Activated CD4-positive, alpha-beta memory T cell treated with anti-CD3 and anti-CD28 coated beads for 36 hours (primary cell): Measurements from ENCODE around the gene CACNB1. TPM values are rescaled to one million over a fixed set of nuclear protein-coding genes. Genes with fewer than 3 reads are reported as not detected.

Source experiments
- CTCF ChIA-PET: fragments of 350-600 bp; sonication (Branson Sonifier 250); formaldehyde crosslinking; loops from one replicate; lab custom pipeline; 2021; ENCODE audit warnings: antibody characterized with exemption, inconsistent platforms; lab: Charles Lee
- POLR2A ChIA-PET: fragments of 350-600 bp; sonication (Branson Sonifier 250); formaldehyde crosslinking; loops from one replicate; lab custom pipeline; 2021; ENCODE audit warnings: antibody characterized with exemption; lab: Charles Lee
- DNase-seq: peaks from one replicate; pipeline ENCODE4 v3.0.0-alpha.2; 2020
- H3K27ac Mint-ChIP-seq: one replicate; pipeline ENCODE4 v1.8.0; 2021; ENCODE audit warnings: mixed read lengths
- H3K27me3 Mint-ChIP-seq: one replicate; pipeline ENCODE4 v1.8.0; 2021; ENCODE audit warnings: mixed read lengths
- H3K36me3 Mint-ChIP-seq: one replicate; pipeline ENCODE4 v1.8.0; 2021; ENCODE audit warnings: mixed read lengths
- H3K4me1 Mint-ChIP-seq: one replicate; pipeline ENCODE4 v1.8.0; 2021; ENCODE audit warnings: low read depth, mixed read lengths
- H3K4me3 Mint-ChIP-seq: one replicate; pipeline ENCODE4 v1.8.0; 2021; ENCODE audit warnings: mild to moderate bottlenecking, mixed read lengths
- H3K9me3 Mint-ChIP-seq: one replicate; pipeline ENCODE4 v1.8.0; 2021; ENCODE audit warnings: mixed read lengths
- intact Hi-C: fragments of 100-400 bp; cut with micrococcal nuclease; formaldehyde crosslinking; loops from one replicate; pipeline ENCODE4 v1.15.1; 2023
- total RNA-seq, 2 experiments: library from RNA; stranded (reverse); gene quantifications; one replicate each; pipeline ENCODE4 v1.2.3, GENCODE V29; 2021

CACNB1 gene
- total RNA-seq, 2 experiments from 2014 or later, result 13.6 to 14.1 TPM

GRCh38 chr17:39199820-39200069 lies 2.3 kb upstream of the CACNB1 start:
- peaks cover 42% of the 10 kb centered on the region for H3K36me3 Mint-ChIP-seq
- CTCF ChIA-PET, result interaction anchor here (0.6 to 14.9 kb wide), 8 partner anchors 25 to 328 kb away, joined by 3 to 580 read pairs (median 6); no protein-coding TSS in a partner anchor

DNA sequence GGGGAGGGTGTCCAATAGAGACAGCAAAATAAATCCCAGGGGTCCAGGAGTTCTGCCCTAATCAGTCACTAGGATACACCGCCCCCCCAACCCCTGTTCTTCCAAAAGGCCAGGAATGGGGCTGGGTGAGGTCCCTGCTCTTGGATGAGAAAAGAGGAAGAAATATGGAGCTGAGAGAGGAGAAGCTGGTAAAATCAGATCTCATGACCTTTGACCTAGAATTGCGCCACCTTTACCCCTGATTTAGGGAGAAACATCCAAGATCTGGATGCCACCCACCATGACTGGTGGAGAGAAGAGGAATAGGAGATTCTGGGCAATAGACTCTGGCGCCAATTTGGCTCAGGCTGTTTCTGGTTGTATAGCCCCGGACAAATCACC lies 707 bp upstream of the CACNB1 start:
- H3K9me3 Mint-ChIP-seq, result no peaks in the 10 kb centered on the region
- peaks cover 59% of the 10 kb centered on the region for H3K4me1 Mint-ChIP-seq
- no peak for DNase-seq
- peak overlapping the region; percentile 75 for H3K4me3 Mint-ChIP-seq
- no peaks in the 10 kb centered on the region for H3K27me3 Mint-ChIP-seq
- H3K36me3 Mint-ChIP-seq, result peaks cover 28% of the 10 kb centered on the region
- intact Hi-C loops, result loop anchor here (5.0 kb wide), 1 partner anchor 46 kb away; the partner anchor contains the start of gene PLXDC1
- ChIA-PET CTCF (interaction anchor here (0.8 to 1.8 kb wide), 4 partner anchors 23 to 46 kb away, joined by 3 to 8 read pairs (median 4); no protein-coding TSS in a partner anchor), POLR2A (no interaction called here)
- H3K27ac Mint-ChIP-seq, result peak overlapping the region; percentile 58

More at GRCh38 chr17:39199820-39200069, 2.3 kb upstream of the CACNB1 start:
- DNase-seq, result peak; percentile 93
- H3K9me3 Mint-ChIP-seq, result no peaks in the 10 kb centered on the region
- H3K4me1 Mint-ChIP-seq, result peaks cover 59% of the 10 kb centered on the region
- no peaks in the 10 kb centered on the region for H3K27me3 Mint-ChIP-seq
- peak overlapping the region; percentile 95 for H3K4me3 Mint-ChIP-seq
- POLR2A ChIA-PET, result interaction anchor here (0.5 to 1.9 kb wide), 11 partner anchors 9 to 330 kb away, joined by 3 to 15 read pairs (median 5); partner anchors contain the start of genes CDK12, LASP1 and MED1
- intact Hi-C loops, result loop anchor here (1.0 to 5.0 kb wide), 2 partner anchors 47 to 205 kb away; partner anchors contain the start of gene PLXDC1
- peak overlapping the region; percentile 97 for H3K27ac Mint-ChIP-seq

DNA sequence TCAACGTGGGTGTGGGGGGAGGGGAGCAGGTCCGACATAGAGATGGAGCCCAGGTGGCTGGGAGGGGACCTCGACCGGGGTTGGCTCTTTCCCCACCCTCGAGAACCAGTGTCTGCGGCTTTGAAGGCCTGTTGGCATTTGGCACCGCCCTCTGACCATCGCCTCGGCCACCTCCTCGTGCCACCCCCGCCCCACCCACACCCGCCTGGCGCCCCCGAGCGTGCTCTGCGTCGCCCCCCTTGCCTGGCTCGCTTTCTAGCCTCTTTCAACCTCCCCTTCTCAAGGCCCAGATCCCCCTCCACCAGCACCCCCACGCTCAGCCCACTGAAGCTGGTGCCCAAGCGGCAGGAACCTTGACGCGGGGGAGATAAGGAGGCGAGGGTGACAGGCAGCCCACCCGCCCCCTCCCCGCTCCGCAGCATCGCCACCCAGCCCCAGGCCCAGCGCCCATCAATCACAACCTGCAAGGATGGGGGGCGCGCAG lies 619 bp downstream of the CACNB1 start:
- H3K4me3 Mint-ChIP-seq, result peak overlapping the region; percentile 75
- intact Hi-C loops, result loop anchor here (5.0 kb wide), 1 partner anchor 45 kb away; the partner anchor contains the start of gene PLXDC1
- H3K9me3 Mint-ChIP-seq, result no peaks in the 10 kb centered on the region
- peaks cover 22% of the 10 kb centered on the region for H3K36me3 Mint-ChIP-seq
- ChIA-PET CTCF (interaction anchor here (1.0 to 1.8 kb wide), 3 partner anchors 22 to 43 kb away, joined by 3 to 8 read pairs (median 3); no protein-coding TSS in a partner anchor), POLR2A (interaction anchor here (0.6 kb wide), 1 partner anchor 16 kb away, joined by 6 read pairs; no protein-coding TSS in a partner anchor)
- peak overlapping the region; percentile 45 for H3K27ac Mint-ChIP-seq
- DNase-seq, result peak; percentile 34
- peaks cover 47% of the 10 kb centered on the region for H3K4me1 Mint-ChIP-seq
- no peaks in the 10 kb centered on the region for H3K27me3 Mint-ChIP-seq

DNA sequence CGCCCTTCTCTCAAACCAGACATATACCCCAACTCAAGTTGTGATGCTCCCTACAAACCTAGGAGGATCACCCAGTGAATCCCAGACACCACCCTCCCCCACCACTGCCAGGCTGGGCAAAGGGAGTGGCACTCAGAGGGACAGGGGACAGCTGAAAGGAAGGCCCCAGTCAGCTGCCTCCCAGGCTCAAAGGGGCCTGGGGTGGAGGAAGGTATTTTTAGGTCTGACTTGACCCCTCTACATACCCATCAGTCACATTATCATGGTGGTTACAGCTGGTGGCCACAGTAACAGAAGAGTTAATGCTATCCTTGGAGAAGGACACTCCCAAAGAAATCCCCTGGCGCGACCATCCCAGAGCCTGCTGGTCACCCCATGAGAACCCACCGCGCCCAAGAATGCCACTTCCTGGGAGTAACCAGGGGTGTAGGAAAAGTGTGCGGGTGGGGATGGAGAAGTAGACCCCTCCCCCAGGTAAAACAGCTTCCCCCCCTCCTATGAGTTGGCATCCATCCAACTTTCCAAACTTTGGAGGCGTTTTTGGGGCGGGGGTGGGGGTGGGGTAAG lies 1.1 kb downstream of the CACNB1 start:
- Mint-ChIP-seq H3K36me3 (peaks cover 17% of the 10 kb centered on the region), H3K9me3 (no peaks in the 10 kb centered on the region), H3K27me3 (no peaks in the 10 kb centered on the region), H3K27ac (peak overlapping the region; percentile 69), H3K4me1 (peaks cover 44% of the 10 kb centered on the region), H3K4me3 (peak overlapping the region; percentile 74)
- POLR2A ChIA-PET, result no interaction called here
- DNase-seq, result no peak
- intact Hi-C loops, result loop anchor here (5.0 kb wide), 1 partner anchor 44 kb away; the partner anchor contains the start of gene PLXDC1
- CTCF ChIA-PET, result interaction anchor here (1.0 to 1.9 kb wide), 6 partner anchors 11 to 48 kb away, joined by 3 to 10 read pairs (median 6); no protein-coding TSS in a partner anchor

GRCh38 chr17:39195568-39196160 lies 1.8 kb downstream of the CACNB1 start:
- Mint-ChIP-seq H3K9me3 (no peaks in the 10 kb centered on the region), H3K4me1 (peaks cover 40% of the 10 kb centered on the region), H3K36me3 (peaks cover 11% of the 10 kb centered on the region), H3K27me3 (no peaks in the 10 kb centered on the region), H3K27ac (no peak overlapping the region), H3K4me3 (peak overlapping the region; percentile 74)
- no peak for DNase-seq
- intact Hi-C loops, result loop anchor here (5.0 kb wide), 1 partner anchor 43 kb away; the partner anchor contains the start of gene PLXDC1
- ChIA-PET CTCF (interaction anchor here (1.4 to 4.1 kb wide), 6 partner anchors 11 to 49 kb away, joined by 4 to 23 read pairs (median 6); no protein-coding TSS in a partner anchor), POLR2A (no interaction called here)

GRCh38 chr17:39194985-39195524 lies 2.4 kb downstream of the CACNB1 start:
- POLR2A ChIA-PET, result no interaction called here
- Mint-ChIP-seq H3K27me3 (no peaks in the 10 kb centered on the region), H3K9me3 (no peaks in the 10 kb centered on the region), H3K4me1 (peaks cover 40% of the 10 kb centered on the region), H3K27ac (no peak overlapping the region), H3K36me3 (peaks cover 5% of the 10 kb centered on the region), H3K4me3 (no peak overlapping the region)
- intact Hi-C loops, result loop anchor here (5.0 kb wide), 1 partner anchor 43 kb away; the partner anchor contains the start of gene PLXDC1
- no peak for DNase-seq
- CTCF ChIA-PET, result interaction anchor here (1.4 to 4.1 kb wide), 6 partner anchors 12 to 49 kb away, joined by 4 to 23 read pairs (median 6); no protein-coding TSS in a partner anchor

DNA sequence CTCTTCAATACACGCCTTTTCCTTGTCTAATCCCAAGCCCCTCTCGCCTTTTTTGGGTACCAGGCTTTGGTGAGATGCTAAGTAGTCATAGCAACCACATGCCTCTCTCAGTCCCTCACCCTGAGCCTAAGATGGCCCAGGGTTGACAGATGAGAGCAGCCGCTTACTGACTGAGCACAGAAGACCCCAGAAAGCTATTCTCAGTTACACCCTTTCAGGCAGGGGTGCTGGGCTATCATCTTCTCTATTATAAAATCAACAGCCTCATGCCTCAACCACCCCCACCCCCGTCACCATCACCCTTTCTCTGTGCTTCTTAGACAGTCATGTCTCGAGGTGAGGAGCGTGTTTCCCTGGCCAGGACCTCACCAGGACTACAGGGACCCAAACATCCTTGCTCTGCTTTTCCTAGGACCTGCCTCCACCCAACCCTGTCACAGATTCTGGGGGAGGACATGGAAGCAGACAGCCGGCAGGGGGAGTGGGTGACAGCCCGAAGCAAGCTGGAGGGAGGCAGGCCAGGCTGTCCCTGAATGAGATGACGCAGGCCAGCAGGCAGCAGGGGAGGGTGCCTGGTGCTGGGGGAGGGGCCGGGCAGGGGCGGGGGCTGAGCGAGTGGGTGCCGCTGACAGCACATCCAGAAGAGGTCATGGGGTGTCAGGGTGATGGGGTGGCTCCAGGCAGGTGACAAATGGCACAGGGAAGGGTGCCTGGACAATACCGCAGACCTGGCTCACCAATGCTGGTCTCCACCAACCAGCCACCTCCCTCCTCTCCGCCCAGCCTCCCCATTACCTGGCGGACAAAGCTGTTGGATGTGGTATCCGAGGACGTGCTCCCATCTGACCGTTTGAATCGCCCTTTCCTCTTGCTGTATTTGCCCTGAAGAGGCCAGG lies 3.1 kb downstream of the CACNB1 start:
- ChIA-PET POLR2A (no interaction called here), CTCF (interaction anchor here (0.6 to 4.1 kb wide), 5 partner anchors 13 to 41 kb away, joined by 4 to 23 read pairs (median 8); no protein-coding TSS in a partner anchor)
- peaks cover 35% of the 10 kb centered on the region for H3K4me1 Mint-ChIP-seq
- H3K27me3 Mint-ChIP-seq, result no peaks in the 10 kb centered on the region
- no peak for DNase-seq
- no peak overlapping the region for H3K4me3 Mint-ChIP-seq
- peaks cover 5% of the 10 kb centered on the region for H3K36me3 Mint-ChIP-seq
- H3K9me3 Mint-ChIP-seq, result no peaks in the 10 kb centered on the region
- intact Hi-C loops, result no loop called here
- H3K27ac Mint-ChIP-seq, result no peak overlapping the region

DNA sequence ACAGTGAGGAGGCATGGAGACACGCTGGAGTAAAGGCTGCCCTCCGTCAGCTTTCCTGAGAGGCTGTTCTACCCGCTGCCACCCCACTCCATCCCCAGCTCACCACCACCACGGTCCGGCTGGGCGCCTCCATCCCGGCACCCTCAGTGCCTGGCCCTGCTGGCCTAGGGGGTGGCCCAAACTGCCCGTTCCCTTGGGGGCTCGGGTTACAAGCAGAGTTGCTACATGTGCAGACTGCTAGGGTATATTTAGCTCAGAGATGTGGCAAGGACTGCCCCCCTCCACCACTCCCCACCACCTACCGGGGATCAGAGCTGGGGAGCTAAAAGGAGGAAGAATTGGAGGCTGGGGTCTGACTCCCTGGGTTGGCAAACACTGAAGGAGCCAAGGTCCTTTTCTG lies 4.1 kb downstream of the CACNB1 start:
- Mint-ChIP-seq H3K4me3 (no peak overlapping the region), H3K36me3 (peaks cover 5% of the 10 kb centered on the region), H3K27ac (no peak overlapping the region), H3K9me3 (no peaks in the 10 kb centered on the region), H3K4me1 (peaks cover 25% of the 10 kb centered on the region), H3K27me3 (no peaks in the 10 kb centered on the region)
- no peak for DNase-seq
- intact Hi-C loops, result no loop called here
- ChIA-PET CTCF (interaction anchor here (0.6 to 4.1 kb wide), 2 partner anchors 14 to 18 kb away, joined by 4 to 23 read pairs; no protein-coding TSS in a partner anchor), POLR2A (no interaction called here)

GRCh38 chr17:39192901-39193300 lies 4.6 kb downstream of the CACNB1 start:
- DNase-seq, result no peak
- intact Hi-C loops, result no loop called here
- Mint-ChIP-seq H3K36me3 (peaks cover 5% of the 10 kb centered on the region), H3K4me3 (no peak overlapping the region), H3K27ac (no peak overlapping the region), H3K27me3 (no peaks in the 10 kb centered on the region), H3K4me1 (peaks cover 22% of the 10 kb centered on the region), H3K9me3 (no peaks in the 10 kb centered on the region)
- ChIA-PET CTCF (interaction anchor here (2.2 to 4.1 kb wide), 2 partner anchors 18 to 28 kb away, joined by 11 to 23 read pairs; no protein-coding TSS in a partner anchor), POLR2A (no interaction called here)

GRCh38 chr17:39191750-39192510 lies 5.5 kb downstream of the CACNB1 start:
- Mint-ChIP-seq H3K4me1 (peaks cover 22% of the 10 kb centered on the region), H3K36me3 (peaks cover 8% of the 10 kb centered on the region), H3K27ac (no peak overlapping the region), H3K27me3 (no peaks in the 10 kb centered on the region), H3K4me3 (no peak overlapping the region), H3K9me3 (no peaks in the 10 kb centered on the region)
- no peak for DNase-seq
- ChIA-PET POLR2A (no interaction called here), CTCF (interaction anchor here (0.8 to 4.1 kb wide), 4 partner anchors 17 to 40 kb away, joined by 3 to 23 read pairs (median 7); no protein-coding TSS in a partner anchor)
- intact Hi-C loops, result no loop called here
